ENCODE results near the gene IKBKE. TPM values are rescaled to one million over a fixed set of nuclear protein-coding genes. Genes with fewer than 3 reads are reported as not detected.

The IKBKE gene
- total and polyA plus RNA-seq, 2 donors (not counting 3 experiments of a cell fraction or from before 2014, with no cell fraction given) = 17.9 to 20.7 TPM

- no peak overlapping the region for H3K9ac ChIP-seq (replicated peaks; ENCODE audit: extremely low read depth, insufficient read depth, low read length)
- ChIA-PET CTCF (interaction anchor here (2.7 kb wide), 1 partner anchor 15 kb away, joined by 12 read pairs; no protein-coding TSS in a partner anchor), POLR2A (no interaction called here)
- DNase-seq (ENCODE audit: low read depth, low spot score) (no peak), FAIRE-seq (no peak)
- H3K9me1 ChIP-seq (replicated peaks; ENCODE audit: control insufficient read depth, extremely low read depth, insufficient read depth, low read length) = no peaks in the 10 kb centered on the region
- no peak overlapping the region for H2AFZ ChIP-seq (ENCODE audit: low read depth, low read length)
- no peak for TF ChIP-seq JUN (IDR thresholded peaks at IDR 0.05; ENCODE audit: borderline replicate concordance, insufficient read depth, insufficient read length, low read depth)
- no peak for TF ChIP-seq MYC (IDR thresholded peaks at IDR 0.05; ENCODE audit: low read depth, low read length)
- no peak for TF ChIP-seq POLR2A (IDR thresholded peaks at IDR 0.05; ENCODE audit: low read depth, low read length)
- TF ChIP-seq MAX (IDR thresholded peaks at IDR 0.05; ENCODE audit: insufficient read depth, insufficient read length) = no peak
- no peak for TF ChIP-seq GATA2 (IDR thresholded peaks at IDR 0.05; ENCODE audit: insufficient read depth, insufficient read length, low read depth, low read length)
- H3K4me3 ChIP-seq (replicated peaks in 1 of 3; ENCODE audit: insufficient read depth in 1 of 3, low read depth in 1 of 3, low read length in 3 of 3) = no peak overlapping the region
- no TSS peak for BruUV-seq (replicated peaks)
- H3K27ac ChIP-seq (ENCODE audit: insufficient read depth, low read depth, low read length) = no peak overlapping the region
- peaks cover 3 to 31% of the 10 kb centered on the region in 2 experiments for H3K36me3 ChIP-seq (ENCODE audit: control insufficient read depth in 2 of 2, extremely low read depth in 1 of 2, insufficient read depth in 2 of 2, low read length in 2 of 2)
- H3K4me1 ChIP-seq (ENCODE audit: control insufficient read depth, extremely low read depth, insufficient read depth, low read length) = peaks cover 15% of the 10 kb centered on the region
- no peaks in the 10 kb centered on the region for H4K20me1 ChIP-seq (replicated peaks; ENCODE audit: control insufficient read depth, extremely low read depth, insufficient read depth, low read length)
- H3K4me2 ChIP-seq (ENCODE audit: insufficient read depth, low read length) = no peak overlapping the region
- H3K9me3 ChIP-seq (replicated peaks; ENCODE audit: control insufficient read depth, insufficient read depth, low read length) = no peaks in the 10 kb centered on the region
- H3K27me3 ChIP-seq (ENCODE audit: control insufficient read depth in 2 of 2, insufficient read depth in 2 of 2, low read length in 2 of 2) = no peaks in the 10 kb centered on the region
- dilution Hi-C loops (cut with MboI; ENCODE audit: extremely low pct_ligation_motif_present, low sequenced_read_pairs) = no loop called here
- intact Hi-C loops (cut with micrococcal nuclease) = no loop called here
- no peaks in the 10 kb centered on the region for H3K79me2 ChIP-seq (ENCODE audit: control insufficient read depth, insufficient read depth, low read length)
Measured at GRCh38 chr1:206476058-206476457, 5.8 kb downstream of the IKBKE start.

GRCh38 chr1:206476591-206476990, 6.3 kb downstream of the IKBKE start:
- FAIRE-seq = no peak
- no peak overlapping the region for H3K4me3 ChIP-seq (replicated peaks in 1 of 3; ENCODE audit: insufficient read depth in 1 of 3, low read depth in 1 of 3, low read length in 3 of 3)
- no peaks in the 10 kb centered on the region for H3K9me3 ChIP-seq (replicated peaks; ENCODE audit: control insufficient read depth, insufficient read depth, low read length)
- no peak overlapping the region for H2AFZ ChIP-seq (ENCODE audit: low read depth, low read length)
- H3K27ac ChIP-seq (ENCODE audit: insufficient read depth, low read depth, low read length) = no peak overlapping the region
- no peak for TF ChIP-seq POLR2A (IDR thresholded peaks at IDR 0.05; ENCODE audit: low read depth, low read length)
- no peak for TF ChIP-seq FOS (IDR thresholded peaks at IDR 0.05; ENCODE audit: borderline replicate concordance, insufficient read depth, low read length)
- TF ChIP-seq, protein P1, sequence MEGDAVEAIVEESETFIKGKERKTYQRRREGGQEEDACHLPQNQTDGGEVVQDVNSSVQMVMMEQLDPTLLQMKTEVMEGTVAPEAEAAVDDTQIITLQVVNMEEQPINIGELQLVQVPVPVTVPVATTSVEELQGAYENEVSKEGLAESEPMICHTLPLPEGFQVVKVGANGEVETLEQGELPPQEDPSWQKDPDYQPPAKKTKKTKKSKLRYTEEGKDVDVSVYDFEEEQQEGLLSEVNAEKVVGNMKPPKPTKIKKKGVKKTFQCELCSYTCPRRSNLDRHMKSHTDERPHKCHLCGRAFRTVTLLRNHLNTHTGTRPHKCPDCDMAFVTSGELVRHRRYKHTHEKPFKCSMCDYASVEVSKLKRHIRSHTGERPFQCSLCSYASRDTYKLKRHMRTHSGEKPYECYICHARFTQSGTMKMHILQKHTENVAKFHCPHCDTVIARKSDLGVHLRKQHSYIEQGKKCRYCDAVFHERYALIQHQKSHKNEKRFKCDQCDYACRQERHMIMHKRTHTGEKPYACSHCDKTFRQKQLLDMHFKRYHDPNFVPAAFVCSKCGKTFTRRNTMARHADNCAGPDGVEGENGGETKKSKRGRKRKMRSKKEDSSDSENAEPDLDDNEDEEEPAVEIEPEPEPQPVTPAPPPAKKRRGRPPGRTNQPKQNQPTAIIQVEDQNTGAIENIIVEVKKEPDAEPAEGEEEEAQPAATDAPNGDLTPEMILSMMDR (IDR thresholded peaks at IDR 0.05; ENCODE audit: extremely low read depth in 1 of 2, insufficient read depth in 1 of 2, low read depth in 1 of 2, low read length in 2 of 2) = no peak
- TF ChIP-seq EZH2 (IDR thresholded peaks at IDR 0.05; ENCODE audit: borderline replicate concordance, low read depth, low read length, severe bottlenecking) = no peak
- TF ChIP-seq GATA2 (IDR thresholded peaks at IDR 0.05; ENCODE audit: insufficient read depth, insufficient read length, low read depth, low read length) = no peak
- no peak for TF ChIP-seq JUN (IDR thresholded peaks at IDR 0.05; ENCODE audit: borderline replicate concordance, insufficient read depth, insufficient read length, low read depth)
- no peak for TF ChIP-seq POLR2AphosphoS5 (IDR thresholded peaks at IDR 0.05; ENCODE audit: insufficient read depth, low read depth, low read length)
- no peak for TF ChIP-seq MAX (IDR thresholded peaks at IDR 0.05; ENCODE audit: insufficient read depth, insufficient read length)
- TF ChIP-seq MYC (IDR thresholded peaks at IDR 0.05; ENCODE audit: low read depth, low read length) = no peak
- DNase-seq (ENCODE audit: low read depth, low spot score) = no peak
- ChIA-PET POLR2A (no interaction called here), CTCF (interaction anchor here (1.9 to 2.7 kb wide), 2 partner anchors 15 to 107 kb away, joined by 10 to 12 read pairs; no protein-coding TSS in a partner anchor)
- H3K4me2 ChIP-seq (ENCODE audit: insufficient read depth, low read length) = no peak overlapping the region
- peaks cover 10% of the 10 kb centered on the region for H3K4me1 ChIP-seq (ENCODE audit: control insufficient read depth, extremely low read depth, insufficient read depth, low read length)
- H3K27me3 ChIP-seq (ENCODE audit: control insufficient read depth in 2 of 2, insufficient read depth in 2 of 2, low read length in 2 of 2) = no peaks in the 10 kb centered on the region
- H3K9ac ChIP-seq (replicated peaks; ENCODE audit: extremely low read depth, insufficient read depth, low read length) = no peak overlapping the region
- H3K79me2 ChIP-seq (ENCODE audit: control insufficient read depth, insufficient read depth, low read length) = no peaks in the 10 kb centered on the region
- no TSS peak for BruUV-seq (replicated peaks)
- intact Hi-C loops (cut with micrococcal nuclease) (no loop called here), dilution Hi-C loops (cut with MboI; ENCODE audit: extremely low pct_ligation_motif_present, low sequenced_read_pairs) (no loop called here)
- H4K20me1 ChIP-seq (replicated peaks; ENCODE audit: control insufficient read depth, extremely low read depth, insufficient read depth, low read length) = no peaks in the 10 kb centered on the region
- H3K36me3 ChIP-seq (ENCODE audit: control insufficient read depth in 2 of 2, extremely low read depth in 1 of 2, insufficient read depth in 2 of 2, low read length in 2 of 2) = peaks cover 3 to 35% of the 10 kb centered on the region in 2 experiments
- no peaks in the 10 kb centered on the region for H3K9me1 ChIP-seq (replicated peaks; ENCODE audit: control insufficient read depth, extremely low read depth, insufficient read depth, low read length)

All from endothelial cell of umbilical vein (primary cell).